ENCODE data around the gene RGS3. TPM values are rescaled to one million over a fixed set of nuclear protein-coding genes. Genes with fewer than 3 reads are reported as not detected.

RGS3 gene
- total RNA-seq, 1 donor from 2014 or later, result 18.9 TPM

- no peak overlapping the region for H3K4me3 Mint-ChIP-seq (ENCODE audit: unreplicated experiment)
- peaks cover 5% of the 10 kb centered on the region for H3K27me3 Mint-ChIP-seq (ENCODE audit: unreplicated experiment)
- no peak for TF ChIP-seq CTCF (IDR thresholded peaks at IDR 0.05; ENCODE audit: partially characterized antibody, unreplicated experiment)
- H3K9me3 Mint-ChIP-seq (ENCODE audit: unreplicated experiment), result peaks cover 2% of the 10 kb centered on the region
- no peak overlapping the region for H3K27ac Mint-ChIP-seq (ENCODE audit: unreplicated experiment)
- H3K4me1 Mint-ChIP-seq (ENCODE audit: low read depth, unreplicated experiment), result no peaks in the 10 kb centered on the region
- no peak for DNase-seq
- H3K36me3 Mint-ChIP-seq (ENCODE audit: unreplicated experiment), result no peaks in the 10 kb centered on the region
Observed at GRCh38 chr9:113513536-113513935, 50.0 kb downstream of the RGS3 start.

- peaks cover 5% of the 10 kb centered on the region for H3K27me3 Mint-ChIP-seq (ENCODE audit: unreplicated experiment)
- H3K27ac Mint-ChIP-seq (ENCODE audit: unreplicated experiment), result no peak overlapping the region
- H3K9me3 Mint-ChIP-seq (ENCODE audit: unreplicated experiment), result peaks cover 2% of the 10 kb centered on the region
- H3K4me1 Mint-ChIP-seq (ENCODE audit: low read depth, unreplicated experiment), result no peaks in the 10 kb centered on the region
- no peak for DNase-seq
- H3K4me3 Mint-ChIP-seq (ENCODE audit: unreplicated experiment), result no peak overlapping the region
- H3K36me3 Mint-ChIP-seq (ENCODE audit: unreplicated experiment), result no peaks in the 10 kb centered on the region
- no peak for TF ChIP-seq CTCF (IDR thresholded peaks at IDR 0.05; ENCODE audit: partially characterized antibody, unreplicated experiment)
Observed at GRCh38 chr9:113514061-113514460, 50.5 kb downstream of the RGS3 start.

- Mint-ChIP-seq H3K4me3 (ENCODE audit: unreplicated experiment) (no peak overlapping the region), H3K4me1 (ENCODE audit: low read depth, unreplicated experiment) (no peaks in the 10 kb centered on the region), H3K27ac (ENCODE audit: unreplicated experiment) (no peak overlapping the region)
Observed at GRCh38 chr9:113514748-113515147, 51.2 kb downstream of the RGS3 start.

GRCh38 chr9:113515862-113516261 lies 52.3 kb downstream of the RGS3 start:
- peaks cover 2% of the 10 kb centered on the region for H3K9me3 Mint-ChIP-seq (ENCODE audit: unreplicated experiment)
- no peaks in the 10 kb centered on the region for H3K36me3 Mint-ChIP-seq (ENCODE audit: unreplicated experiment)
- peaks cover 5% of the 10 kb centered on the region for H3K27me3 Mint-ChIP-seq (ENCODE audit: unreplicated experiment)
- H3K27ac Mint-ChIP-seq (ENCODE audit: unreplicated experiment), result no peak overlapping the region
- no peaks in the 10 kb centered on the region for H3K4me1 Mint-ChIP-seq (ENCODE audit: low read depth, unreplicated experiment)
- DNase-seq, result no peak
- no peak for TF ChIP-seq CTCF (IDR thresholded peaks at IDR 0.05; ENCODE audit: partially characterized antibody, unreplicated experiment)
- H3K4me3 Mint-ChIP-seq (ENCODE audit: unreplicated experiment), result no peak overlapping the region

More at GRCh38 chr9:113514748-113515147, 51.2 kb downstream of the RGS3 start:
- TF ChIP-seq CTCF (IDR thresholded peaks at IDR 0.05; ENCODE audit: partially characterized antibody, unreplicated experiment), result no peak
- Mint-ChIP-seq H3K27me3 (ENCODE audit: unreplicated experiment) (peaks cover 5% of the 10 kb centered on the region), H3K36me3 (ENCODE audit: unreplicated experiment) (no peaks in the 10 kb centered on the region), H3K9me3 (ENCODE audit: unreplicated experiment) (peaks cover 2% of the 10 kb centered on the region)
- DNase-seq, result no peak

- no peaks in the 10 kb centered on the region for H3K9me3 Mint-ChIP-seq (ENCODE audit: unreplicated experiment)
- no peak for TF ChIP-seq CTCF (IDR thresholded peaks at IDR 0.05; ENCODE audit: partially characterized antibody, unreplicated experiment)
- H3K36me3 Mint-ChIP-seq (ENCODE audit: unreplicated experiment), result no peaks in the 10 kb centered on the region
- H3K27me3 Mint-ChIP-seq (ENCODE audit: unreplicated experiment), result peaks cover 5% of the 10 kb centered on the region
- H3K4me3 Mint-ChIP-seq (ENCODE audit: unreplicated experiment), result no peak overlapping the region
- no peaks in the 10 kb centered on the region for H3K4me1 Mint-ChIP-seq (ENCODE audit: low read depth, unreplicated experiment)
- no peak overlapping the region for H3K27ac Mint-ChIP-seq (ENCODE audit: unreplicated experiment)
- no peak for DNase-seq
Observed at GRCh38 chr9:113516840-113517577, 53.5 kb downstream of the RGS3 start.
